T-helper 17 cell (primary cell): ENCODE data around the gene CA11. TPM values are rescaled to one million over a fixed set of nuclear protein-coding genes. Genes with fewer than 3 reads are reported as not detected.

Experiments
- ATAC-seq: fragments of 150-1000 bp; cut with Tn5 transposase; 2 replicates; pipeline ENCODE4 v1.10.0; 2021; ENCODE audit warnings: mild to moderate bottlenecking, moderate library complexity
- DNase-seq, 3 donors: peaks; one replicate each; pipeline versions ENCODE4 v3.0.0 to v3.0.0-alpha.2; 2020 to 2021
- H3K9me3 ChIP-seq: one replicate; pipeline ENCODE4 v1.7.0; 2013; ENCODE audit warnings: low read length, mild to moderate bottlenecking; ENCODE audit not compliant: control insufficient read depth, poor library complexity, severe bottlenecking
- H3K27ac Mint-ChIP-seq: one replicate; pipeline ENCODE4 v1.8.0; 2022; ENCODE audit warnings: mild to moderate bottlenecking, moderate library complexity, mixed read lengths
- H3K27me3 Mint-ChIP-seq: one replicate; pipeline ENCODE4 v1.8.0; 2022; ENCODE audit warnings: mixed read lengths
- H3K36me3 Mint-ChIP-seq: one replicate; pipeline ENCODE4 v1.8.0; 2022; ENCODE audit warnings: low read depth, mixed read lengths
- H3K4me1 Mint-ChIP-seq: one replicate; pipeline ENCODE4 v1.8.0; 2022; ENCODE audit warnings: mild to moderate bottlenecking, mixed read lengths
- H3K4me3 Mint-ChIP-seq: one replicate; pipeline ENCODE4 v1.8.0; 2022; ENCODE audit warnings: mild to moderate bottlenecking, moderate library complexity, mixed read lengths
- total RNA-seq, 4 donors: library from RNA in 2 of 4; stranded (reverse) in 2 of 4; gene quantifications; one replicate each; pipeline ENCODE4 v1.2.3 and lab custom pipeline; 2022 to 2026

CA11 gene
- total RNA-seq, 2 donors from 2014 or later, result 7.4 to 9.6 TPM

GRCh38 chr19:48674921-48675824 lies 29.2 kb upstream of the CA11 start:
- Mint-ChIP-seq H3K27ac (no peak overlapping the region), H3K4me1 (peaks cover 6% of the 10 kb centered on the region), H3K27me3 (no peaks in the 10 kb centered on the region), H3K4me3 (no peak overlapping the region), H3K36me3 (no peaks in the 10 kb centered on the region)
- no peaks in the 10 kb centered on the region for H3K9me3 ChIP-seq
- ATAC-seq (peak; percentile 95), DNase-seq (peak; percentile 38 to 71 (median 55))

- Mint-ChIP-seq H3K27ac (no peak overlapping the region), H3K36me3 (no peaks in the 10 kb centered on the region), H3K4me3 (no peak overlapping the region), H3K27me3 (no peaks in the 10 kb centered on the region), H3K4me1 (peaks cover 6% of the 10 kb centered on the region)
- ATAC-seq (no peak), DNase-seq (no peak)
- no peaks in the 10 kb centered on the region for H3K9me3 ChIP-seq
Observed at GRCh38 chr19:48674216-48674809, 28.3 kb upstream of the CA11 start.

GRCh38 chr19:48673436-48674100 lies 27.6 kb upstream of the CA11 start:
- ATAC-seq (no peak), DNase-seq (no peak)
- H3K36me3 Mint-ChIP-seq, result no peaks in the 10 kb centered on the region
- H3K9me3 ChIP-seq, result no peaks in the 10 kb centered on the region
- no peaks in the 10 kb centered on the region for H3K27me3 Mint-ChIP-seq
- no peak overlapping the region for H3K4me3 Mint-ChIP-seq
- H3K4me1 Mint-ChIP-seq, result peaks cover 6% of the 10 kb centered on the region
- H3K27ac Mint-ChIP-seq, result no peak overlapping the region

GRCh38 chr19:48672994-48673393 lies 27.0 kb upstream of the CA11 start, which contains the start of gene NTN5:
TSS of gene NTN5 (minus strand) at chr19:48673017. CDS start at chr19:48670986, 2,031 bp downstream.
- H3K27me3 Mint-ChIP-seq, result no peaks in the 10 kb centered on the region
- ATAC-seq, result no peak
- peaks cover 6% of the 10 kb centered on the region for H3K4me1 Mint-ChIP-seq
- H3K36me3 Mint-ChIP-seq, result no peaks in the 10 kb centered on the region
- no peaks in the 10 kb centered on the region for H3K9me3 ChIP-seq
- DNase-seq, result no peak
- no peak within 1 kb of the TSS for H3K27ac Mint-ChIP-seq
- H3K4me3 Mint-ChIP-seq, result no peak within 1 kb of the TSS

- Mint-ChIP-seq H3K27ac (no peak overlapping the region), H3K4me3 (no peak overlapping the region), H3K36me3 (no peaks in the 10 kb centered on the region), H3K4me1 (peaks cover 6% of the 10 kb centered on the region), H3K27me3 (no peaks in the 10 kb centered on the region)
- ATAC-seq, result no peak
- no peaks in the 10 kb centered on the region for H3K9me3 ChIP-seq
- no peak for DNase-seq
Observed at GRCh38 chr19:48671446-48671995, 25.5 kb upstream of the CA11 start.

- H3K9me3 ChIP-seq, result no peaks in the 10 kb centered on the region
- no peak for DNase-seq
- Mint-ChIP-seq H3K27ac (no peak overlapping the region), H3K27me3 (no peaks in the 10 kb centered on the region), H3K4me3 (no peak overlapping the region), H3K4me1 (peaks cover 6% of the 10 kb centered on the region), H3K36me3 (no peaks in the 10 kb centered on the region)
- no peak for ATAC-seq
Observed at GRCh38 chr19:48670699-48671445, 24.9 kb upstream of the CA11 start.

GRCh38 chr19:48669903-48670668 lies 24.1 kb upstream of the CA11 start:
- H3K4me1 Mint-ChIP-seq, result peaks cover 1% of the 10 kb centered on the region
- H3K4me3 Mint-ChIP-seq, result no peak overlapping the region
- DNase-seq (no peak), ATAC-seq (no peak)
- H3K27ac Mint-ChIP-seq, result no peak overlapping the region
- H3K36me3 Mint-ChIP-seq, result no peaks in the 10 kb centered on the region
- H3K27me3 Mint-ChIP-seq, result no peaks in the 10 kb centered on the region
- no peaks in the 10 kb centered on the region for H3K9me3 ChIP-seq

- no peaks in the 10 kb centered on the region for H3K4me1 Mint-ChIP-seq
- no peak overlapping the region for H3K4me3 Mint-ChIP-seq
- no peaks in the 10 kb centered on the region for H3K27me3 Mint-ChIP-seq
- H3K36me3 Mint-ChIP-seq, result no peaks in the 10 kb centered on the region
- no peaks in the 10 kb centered on the region for H3K9me3 ChIP-seq
- DNase-seq (no peak), ATAC-seq (no peak)
- H3K27ac Mint-ChIP-seq, result no peak overlapping the region
Observed at GRCh38 chr19:48668761-48669160, 22.8 kb upstream of the CA11 start.

- Mint-ChIP-seq H3K27me3 (no peaks in the 10 kb centered on the region), H3K4me1 (no peaks in the 10 kb centered on the region), H3K27ac (no peak overlapping the region), H3K36me3 (no peaks in the 10 kb centered on the region), H3K4me3 (no peak overlapping the region)
- no peak for DNase-seq
- no peaks in the 10 kb centered on the region for H3K9me3 ChIP-seq
- ATAC-seq, result no peak
Observed at GRCh38 chr19:48668332-48668731, 22.3 kb upstream of the CA11 start.

- DNase-seq (no peak), ATAC-seq (no peak)
- Mint-ChIP-seq H3K27me3 (no peaks in the 10 kb centered on the region), H3K36me3 (no peaks in the 10 kb centered on the region), H3K27ac (no peak overlapping the region), H3K4me3 (no peak overlapping the region), H3K4me1 (peaks cover 6% of the 10 kb centered on the region)
- no peaks in the 10 kb centered on the region for H3K9me3 ChIP-seq
Observed at GRCh38 chr19:48665786-48666185, 19.8 kb upstream of the CA11 start.

GRCh38 chr19:48664476-48664875 lies 18.5 kb upstream of the CA11 start:
- no peaks in the 10 kb centered on the region for H3K9me3 ChIP-seq
- ATAC-seq (no peak), DNase-seq (no peak)
- Mint-ChIP-seq H3K4me3 (no peak overlapping the region), H3K4me1 (peaks cover 8% of the 10 kb centered on the region), H3K27ac (no peak overlapping the region), H3K27me3 (no peaks in the 10 kb centered on the region), H3K36me3 (no peaks in the 10 kb centered on the region)

- Mint-ChIP-seq H3K4me3 (no peak overlapping the region), H3K4me1 (peaks cover 11% of the 10 kb centered on the region)
- no peak for ATAC-seq
Observed at GRCh38 chr19:48663667-48664066, 17.7 kb upstream of the CA11 start.

More at GRCh38 chr19:48663667-48664066, 17.7 kb upstream of the CA11 start:
- Mint-ChIP-seq H3K27me3 (no peaks in the 10 kb centered on the region), H3K36me3 (no peaks in the 10 kb centered on the region), H3K27ac (no peak overlapping the region)
- DNase-seq, result no peak
- no peaks in the 10 kb centered on the region for H3K9me3 ChIP-seq
